ENCODE results near the gene RCOR2.

The RCOR2 gene

GRCh38 chr11:63918507-63919191, 1.7 kb upstream of the RCOR2 start:
- H3F3A ChIP-seq (ENCODE audit: insufficient read depth, low read length) = no peaks in the 10 kb centered on the region
- H3K4me3 ChIP-seq (ENCODE audit: low read depth, low read length, poor library complexity, severe bottlenecking) = peak overlapping the region; percentile 73
- peak overlapping the region; percentile 65; the same call in 1 of the 2 replicates for H3K9ac ChIP-seq (ENCODE audit: low read length)
- TF ChIP-seq CTCF (IDR thresholded peaks at IDR 0.05; ENCODE audit: low read length) (no peak), EZH2 (IDR thresholded peaks at IDR 0.05; ENCODE audit: borderline replicate concordance, low read length) (no peak)
- peaks cover 42% of the 10 kb centered on the region for H3K4me1 ChIP-seq (ENCODE audit: insufficient read depth, low read length, severe bottlenecking)
- H3K9me3 ChIP-seq (ENCODE audit: low read length) = no peaks in the 10 kb centered on the region
- no peaks in the 10 kb centered on the region for H4K20me1 ChIP-seq (ENCODE audit: insufficient read depth, low read length)
- peak overlapping the region; percentile 34 for H3K27ac ChIP-seq (ENCODE audit: low read depth, low read length, poor library complexity, severe bottlenecking)
- peak overlapping the region; percentile 82 for H3K4me2 ChIP-seq (ENCODE audit: low read length)
- H2AFZ ChIP-seq (ENCODE audit: low read length) = no peak overlapping the region
- no peaks in the 10 kb centered on the region for H3K79me2 ChIP-seq (ENCODE audit: insufficient read depth, low read length)
- peaks cover 4% of the 10 kb centered on the region for H3K27me3 ChIP-seq (ENCODE audit: insufficient read depth, low read length)
- H3K9me2 ChIP-seq (ENCODE audit: low read depth, low read length) = no peaks in the 10 kb centered on the region
- H3K36me3 ChIP-seq (ENCODE audit: insufficient read depth, low read length) = no peaks in the 10 kb centered on the region

GRCh38 chr11:63917692-63918506, 935 bp upstream of the RCOR2 start:
- no peak overlapping the region for H2AFZ ChIP-seq (ENCODE audit: low read length)
- no peaks in the 10 kb centered on the region for H3K79me2 ChIP-seq (ENCODE audit: insufficient read depth, low read length)
- H4K20me1 ChIP-seq (ENCODE audit: insufficient read depth, low read length) = no peaks in the 10 kb centered on the region
- H3K36me3 ChIP-seq (ENCODE audit: insufficient read depth, low read length) = no peaks in the 10 kb centered on the region
- peak overlapping the region; percentile 65 for H3K9ac ChIP-seq (ENCODE audit: low read length)
- H3F3A ChIP-seq (ENCODE audit: insufficient read depth, low read length) = no peaks in the 10 kb centered on the region
- peak overlapping the region; percentile 82 for H3K4me2 ChIP-seq (ENCODE audit: low read length)
- peak overlapping the region; percentile 73 for H3K4me3 ChIP-seq (ENCODE audit: low read depth, low read length, poor library complexity, severe bottlenecking)
- H3K27ac ChIP-seq (ENCODE audit: low read depth, low read length, poor library complexity, severe bottlenecking) = peak overlapping the region; percentile 59
- no peak for TF ChIP-seq EZH2 (IDR thresholded peaks at IDR 0.05; ENCODE audit: borderline replicate concordance, low read length)
- no peak for TF ChIP-seq CTCF (IDR thresholded peaks at IDR 0.05; ENCODE audit: low read length)
- H3K9me2 ChIP-seq (ENCODE audit: low read depth, low read length) = no peaks in the 10 kb centered on the region
- H3K9me3 ChIP-seq (ENCODE audit: low read length) = no peaks in the 10 kb centered on the region
- peaks cover 3% of the 10 kb centered on the region for H3K27me3 ChIP-seq (ENCODE audit: insufficient read depth, low read length)
- H3K4me1 ChIP-seq (ENCODE audit: insufficient read depth, low read length, severe bottlenecking) = peaks cover 42% of the 10 kb centered on the region

- Histone ChIP-seq H4K20me1 (ENCODE audit: insufficient read depth, low read length) (no peaks in the 10 kb centered on the region), H2AFZ (ENCODE audit: low read length) (no peak overlapping the region), H3K4me1 (ENCODE audit: insufficient read depth, low read length, severe bottlenecking) (peaks cover 42% of the 10 kb centered on the region), H3K79me2 (ENCODE audit: insufficient read depth, low read length) (no peaks in the 10 kb centered on the region), H3K36me3 (ENCODE audit: insufficient read depth, low read length) (no peaks in the 10 kb centered on the region), H3K4me2 (ENCODE audit: low read length) (peak overlapping the region; percentile 98), H3K9me2 (ENCODE audit: low read depth, low read length) (no peaks in the 10 kb centered on the region), H3K9me3 (ENCODE audit: low read length) (no peaks in the 10 kb centered on the region), H3K27ac (ENCODE audit: low read depth, low read length, poor library complexity, severe bottlenecking) (no peak overlapping the region), H3K4me3 (ENCODE audit: low read depth, low read length, poor library complexity, severe bottlenecking) (peak overlapping the region; percentile 73), H3K9ac (ENCODE audit: low read length) (peak overlapping the region; percentile 68; the same call in 1 of the 2 replicates), H3F3A (ENCODE audit: insufficient read depth, low read length) (no peaks in the 10 kb centered on the region), H3K27me3 (ENCODE audit: insufficient read depth, low read length) (no peaks in the 10 kb centered on the region; the same call in 1 of the 2 replicates)
- TF ChIP-seq CTCF (IDR thresholded peaks at IDR 0.05; ENCODE audit: low read length) = peak; percentile 82
- TF ChIP-seq EZH2 (IDR thresholded peaks at IDR 0.05; ENCODE audit: borderline replicate concordance, low read length) = no peak
These were observed 765 bp downstream of the RCOR2 start for GRCh38 chr11:63915961-63916836.

Measured in OCI-LY1 (cell line).